Stimulated activated CD4-positive, alpha-beta T cell treated with anti-CD3 and anti-CD28 coated beads, Interleukin-1b, Interleukin-23, amount 100 ng/mL, for 1 hour (primary cell): ENCODE results near the gene IQGAP3.
"Not testable (repeated sequence)": the region's sequence is repeated elsewhere in the genome, so short reads cannot be mapped to it uniquely, and the experiment has no call there.

Experiments
- DNase-seq, 2 donors: peaks; one replicate each; pipeline ENCODE4 v3.0.0-alpha.2; 2020; ENCODE audit warnings: low read depth in 2 of 2

Gene IQGAP3

GRCh38 chr1:156592910-156593660 lies 20.7 kb upstream of the IQGAP3 start:
- no peak for DNase-seq

GRCh38 chr1:156592158-156592909 lies 20.0 kb upstream of the IQGAP3 start:
- DNase-seq = no peak

GRCh38 chr1:156591432-156592157 lies 19.2 kb upstream of the IQGAP3 start, which contains the start of gene NAXE:
NAXE (plus strand) TSS chr1:156591776; CDS start chr1:156591805, 29 bp downstream.
- DNase-seq = peak in 1 of 2 donors; percentile 50

DNA sequence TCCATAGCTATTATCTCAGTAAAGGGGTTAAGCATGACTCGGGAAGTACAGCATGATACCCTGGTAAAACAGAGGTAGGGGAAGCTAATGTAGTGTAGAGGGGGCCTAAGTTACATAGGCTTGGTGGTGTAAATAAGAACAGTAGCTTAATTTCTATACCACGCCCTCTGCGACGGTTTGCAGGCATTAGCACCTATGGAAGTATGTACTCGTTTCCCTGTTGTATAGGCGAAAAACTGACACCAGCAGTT lies 18.7 kb upstream of the IQGAP3 start:
- DNase-seq = no peak

- DNase-seq = no peak
Observed at GRCh38 chr1:156590326-156591180, 18.2 kb upstream of the IQGAP3 start.

DNA sequence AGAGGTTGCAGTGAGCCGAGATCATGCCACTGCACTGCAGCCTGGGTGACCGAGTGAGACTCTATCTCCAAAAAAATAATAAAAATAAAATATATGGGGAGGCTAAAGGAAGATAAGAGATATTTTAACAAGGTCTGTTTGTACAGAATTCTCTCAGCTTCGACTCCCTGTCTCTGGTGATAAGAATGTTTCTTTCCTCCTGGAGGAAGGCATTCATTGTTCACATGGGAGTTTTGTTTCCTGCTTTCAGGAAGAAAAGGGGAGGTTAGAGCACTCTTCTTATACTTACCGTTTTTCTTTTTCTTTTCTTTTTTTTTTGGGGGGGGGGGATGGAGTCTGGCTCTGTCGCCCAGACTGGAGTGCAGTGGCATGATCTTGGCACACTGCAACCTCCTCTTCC lies 17.2 kb upstream of the IQGAP3 start:
- DNase-seq = no peak

GRCh38 chr1:156587927-156588326 lies 15.6 kb upstream of the IQGAP3 start:
- not testable (repeated sequence) for DNase-seq

- no peak for DNase-seq
Observed at GRCh38 chr1:156586892-156587477, 14.6 kb upstream of the IQGAP3 start.

GRCh38 chr1:156586323-156586722 lies 14.0 kb upstream of the IQGAP3 start:
- DNase-seq = no peak

GRCh38 chr1:156584813-156585212 lies 12.4 kb upstream of the IQGAP3 start:
- no peak for DNase-seq

DNA sequence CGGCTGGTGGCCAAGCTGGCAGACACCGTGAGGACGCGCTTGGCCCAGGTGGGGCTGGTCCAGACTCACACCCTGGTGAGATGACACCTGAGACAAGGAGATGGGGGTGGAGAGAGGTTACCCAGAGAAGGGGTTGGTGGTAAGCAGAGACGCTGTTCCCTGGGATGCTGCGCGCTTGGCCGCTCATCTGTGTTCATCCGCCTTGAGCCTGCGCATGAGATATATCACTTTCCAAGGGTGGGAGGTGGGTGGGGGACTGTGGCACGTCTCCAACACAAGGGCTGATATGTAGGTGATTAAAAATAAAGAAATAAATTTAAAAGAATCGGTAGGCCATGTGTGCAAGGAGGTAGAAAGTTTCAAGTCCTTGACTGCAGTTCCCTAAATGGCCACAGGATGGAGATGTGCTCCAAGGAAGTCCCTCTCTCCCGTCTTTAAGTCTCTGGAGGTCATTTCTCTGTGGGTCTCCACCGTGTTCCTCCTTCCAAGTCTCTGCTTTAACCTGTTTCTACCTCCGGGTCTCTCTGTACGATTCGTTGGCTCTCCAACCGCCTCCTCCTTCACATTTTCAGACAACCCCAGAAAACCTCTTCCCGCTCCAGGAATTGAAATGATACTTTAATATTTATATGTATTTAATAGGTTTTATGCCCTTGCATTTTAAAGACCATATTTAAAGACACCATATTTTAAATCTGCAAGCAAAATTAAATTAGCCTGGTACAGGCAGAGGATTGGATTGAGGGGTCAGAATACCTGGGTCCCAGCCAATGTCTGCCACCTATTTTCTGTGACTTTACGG lies 11.7 kb upstream of the IQGAP3 start:
- DNase-seq = peak; percentile 31 to 60

- no peak for DNase-seq
Observed at GRCh38 chr1:156582388-156583017, 10.1 kb upstream of the IQGAP3 start.

GRCh38 chr1:156581661-156582387 lies 9.5 kb upstream of the IQGAP3 start:
- no peak for DNase-seq

GRCh38 chr1:156579472-156579871 lies 7.1 kb upstream of the IQGAP3 start, which contains the start of gene TTC24:
TTC24 (plus strand) TSS chr1:156579723; CDS start chr1:156581365, 1,642 bp downstream.
- no peak for DNase-seq

GRCh38 chr1:156578055-156578454 lies 5.7 kb upstream of the IQGAP3 start:
- DNase-seq = no peak

DNA sequence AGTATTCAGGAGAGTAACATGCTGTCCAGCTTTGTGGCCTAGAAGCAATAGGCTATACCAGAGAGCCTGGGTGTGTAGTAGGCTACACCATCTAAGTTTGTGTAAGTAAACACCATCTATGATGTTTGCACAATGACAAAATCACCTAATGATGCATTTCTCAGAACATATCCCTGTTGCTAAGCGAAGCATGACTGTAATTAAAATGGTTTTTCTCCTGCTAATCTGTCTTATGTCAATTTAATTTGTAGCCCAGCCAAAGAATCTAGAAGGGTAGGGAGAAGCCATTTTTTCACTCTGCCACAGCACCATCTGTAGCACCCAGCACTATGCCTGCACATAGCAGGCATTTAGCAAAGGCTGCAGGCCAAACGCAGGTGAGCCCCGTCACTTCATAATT lies 5.2 kb upstream of the IQGAP3 start:
- no peak for DNase-seq

DNA sequence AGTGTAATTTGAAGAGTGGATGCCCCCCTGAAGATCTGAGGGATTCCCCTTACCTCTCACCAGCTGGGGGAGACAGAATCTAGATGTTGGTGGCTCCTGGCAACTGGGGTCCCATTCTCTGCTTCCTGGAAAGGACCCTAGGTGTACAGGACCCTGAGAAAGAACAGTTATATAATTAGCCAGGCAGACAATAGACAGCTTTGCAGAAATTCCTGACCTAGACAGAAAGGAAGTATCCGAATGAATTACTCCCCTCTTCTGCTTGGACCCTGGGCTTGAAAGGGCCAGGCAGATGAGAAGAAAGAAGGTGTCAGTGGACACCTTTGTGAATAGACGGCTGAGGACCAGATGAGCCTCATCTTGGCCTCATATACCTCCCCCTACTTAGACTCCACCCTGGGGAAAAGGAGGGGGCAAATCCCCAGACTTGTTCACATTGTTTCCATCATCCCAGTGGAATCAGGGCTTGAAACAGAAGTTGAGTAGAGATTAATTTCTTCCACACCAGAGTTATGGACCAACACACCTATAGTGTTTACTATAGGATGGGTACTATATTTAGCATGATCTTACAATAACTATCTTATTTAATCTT lies 1.8 kb upstream of the IQGAP3 start:
- DNase-seq = no peak

DNA sequence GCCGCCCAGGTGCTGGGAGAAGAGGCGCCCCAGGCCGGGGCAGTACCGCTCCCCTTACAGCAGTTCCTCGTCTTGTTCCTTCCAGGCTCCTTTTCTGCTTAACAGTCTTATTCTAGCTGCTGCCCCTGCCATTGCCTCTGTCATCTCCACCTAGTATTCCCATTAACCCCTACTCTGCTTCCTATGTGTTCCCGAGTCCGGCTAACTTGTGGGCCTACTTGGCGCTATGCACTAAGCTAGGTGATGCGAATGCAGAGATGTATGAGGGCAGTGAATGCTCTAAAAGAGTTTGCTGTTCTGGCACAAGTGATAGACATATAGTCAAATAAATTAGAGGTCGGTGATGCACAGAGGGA lies 276 bp upstream of the IQGAP3 start:
- DNase-seq = no peak

GRCh38 chr1:156571261-156571852 lies 1.0 kb downstream of the IQGAP3 start:
- no peak for DNase-seq
